Measurements from ENCODE around the gene LAMP2.

Gene LAMP2

GRCh38 chrX:120456973-120457372 is 12.1 kb downstream of the LAMP2 start:
- DNase-seq (ENCODE audit: low spot score), result no peak

GRCh38 chrX:120453985-120454384 is 15.1 kb downstream of the LAMP2 start:
- no peak for DNase-seq (ENCODE audit: low spot score)

GRCh38 chrX:120452131-120452530 is 17.0 kb downstream of the LAMP2 start:
- DNase-seq (ENCODE audit: low spot score), result peak; percentile 27

- no peak for DNase-seq (ENCODE audit: low spot score)
Measured at GRCh38 chrX:120450163-120450562, 18.9 kb downstream of the LAMP2 start.

- no peak for DNase-seq (ENCODE audit: low spot score)
Measured at GRCh38 chrX:120446498-120446897, 22.6 kb downstream of the LAMP2 start.

- no peak for DNase-seq (ENCODE audit: low spot score)
Measured at GRCh38 chrX:120439921-120440320, 29.2 kb downstream of the LAMP2 start.

- no peak for DNase-seq (ENCODE audit: low spot score)
Measured at GRCh38 chrX:120429776-120430540, 39.1 kb downstream of the LAMP2 start.

- no peak for DNase-seq (ENCODE audit: low spot score)
Measured at GRCh38 chrX:120428309-120428708, 40.8 kb downstream of the LAMP2 start.

- DNase-seq (ENCODE audit: low spot score), result no peak
Measured at GRCh38 chrX:120426599-120426998, 42.5 kb downstream of the LAMP2 start.

GRCh38 chrX:120419463-120419862 is 49.6 kb downstream of the LAMP2 start:
- no peak for DNase-seq (ENCODE audit: low spot score)

- DNase-seq (ENCODE audit: low spot score), result no peak
Measured at GRCh38 chrX:120408168-120408567, 60.9 kb downstream of the LAMP2 start.

- no peak for DNase-seq (ENCODE audit: low spot score)
Measured at GRCh38 chrX:120406638-120407037, 62.5 kb downstream of the LAMP2 start.

GRCh38 chrX:120402369-120402768 is 66.7 kb downstream of the LAMP2 start:
- DNase-seq (ENCODE audit: low spot score), result no peak

GRCh38 chrX:120401301-120401700 is 67.8 kb downstream of the LAMP2 start:
- DNase-seq (ENCODE audit: low spot score), result no peak

- no peak for DNase-seq (ENCODE audit: low spot score)
Measured at GRCh38 chrX:120380699-120381098, 88.4 kb downstream of the LAMP2 start.

- no peak for DNase-seq (ENCODE audit: low spot score)
Measured at GRCh38 chrX:120379937-120380681, 89.0 kb downstream of the LAMP2 start.

GRCh38 chrX:120378570-120378969 is 90.5 kb downstream of the LAMP2 start:
- no peak for DNase-seq (ENCODE audit: low spot score)

Data from AG08396 (cell line).